ENCODE data around the gene PLPPR2. TPM values are rescaled to one million over a fixed set of nuclear protein-coding genes. Genes with fewer than 3 reads are reported as not detected.

The PLPPR2 gene
- total RNA-seq, 4 donors from 2014 or later = 10.0 to 30.6 (median 13.9) TPM

DNA sequence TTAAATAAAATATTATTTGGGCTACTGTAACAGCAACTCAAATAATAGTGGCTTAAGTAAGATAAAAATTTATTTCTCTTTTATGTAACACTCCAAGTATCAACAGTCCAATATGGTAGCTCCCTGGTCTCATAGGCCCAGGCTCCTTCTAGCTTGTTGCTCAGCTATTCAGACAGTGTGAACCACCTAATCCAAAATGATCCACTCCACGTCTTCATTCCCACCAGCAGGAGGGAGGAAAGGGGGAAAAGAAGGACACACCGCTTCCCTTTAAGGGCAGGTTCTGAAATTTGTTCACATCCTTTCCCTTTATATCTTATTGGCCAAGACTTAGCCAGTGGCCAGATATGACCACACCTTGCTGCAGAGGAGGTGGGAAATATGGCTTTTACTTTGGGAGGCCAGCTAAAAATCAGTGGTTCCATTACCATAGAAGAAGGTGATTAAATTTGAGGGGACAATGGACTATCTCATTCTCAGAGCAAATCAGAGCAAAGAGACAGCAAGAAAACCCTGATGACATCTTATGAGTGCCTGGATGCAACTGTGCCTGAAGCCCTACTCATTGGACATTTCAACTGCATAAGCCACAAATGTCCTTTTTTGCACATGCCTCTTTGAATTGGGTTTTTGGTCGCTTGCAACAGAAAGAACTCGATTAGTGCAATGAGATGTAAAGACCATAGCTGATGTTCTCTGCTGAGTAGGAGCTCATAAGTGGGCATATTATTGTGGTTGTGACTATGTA, 35.9 kb downstream of the PLPPR2 start:
- ATAC-seq (ENCODE audit: low FRiP score) (no peak), DNase-seq (ENCODE audit: low spot score) (no peak)
- TF ChIP-seq CTCF (IDR thresholded peaks at IDR 0.05) = no peak

DNA sequence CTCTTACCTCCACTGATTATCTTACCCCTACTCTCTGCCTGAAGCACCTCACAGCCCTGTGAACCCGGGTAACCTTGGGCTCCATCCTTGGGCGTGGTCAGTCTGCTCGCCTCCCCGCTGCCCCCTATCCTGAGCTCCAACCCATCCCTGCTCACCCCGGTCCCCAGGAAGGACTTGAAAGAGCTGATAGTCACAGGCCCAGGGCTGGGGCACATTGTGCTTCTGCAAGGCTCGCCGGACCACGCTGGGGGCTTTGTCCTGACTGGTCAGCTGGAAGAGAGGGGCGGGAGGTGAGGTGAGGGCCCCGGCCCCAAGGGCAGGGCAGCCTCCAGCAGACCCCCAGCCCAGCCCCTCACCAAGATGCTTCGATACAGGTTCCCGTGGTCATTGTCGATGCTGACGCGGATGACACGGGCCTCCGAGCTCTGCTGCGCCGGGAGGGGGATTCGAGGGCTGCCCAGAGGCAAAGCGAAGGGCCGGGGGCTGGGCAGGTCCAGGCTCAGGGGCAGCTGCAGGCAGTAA, 41.9 kb downstream of the PLPPR2 start:
- DNase-seq (ENCODE audit: low spot score) = no peak
- ATAC-seq (ENCODE audit: low FRiP score) = no peak

GRCh38 chr19:11399667-11400066, 44.4 kb downstream of the PLPPR2 start:
- no peak for ATAC-seq (ENCODE audit: low FRiP score)

More for the DNA sequence above, 41.9 kb downstream of the PLPPR2 start:
- TF ChIP-seq CTCF (IDR thresholded peaks at IDR 0.05) = no peak

DNA sequence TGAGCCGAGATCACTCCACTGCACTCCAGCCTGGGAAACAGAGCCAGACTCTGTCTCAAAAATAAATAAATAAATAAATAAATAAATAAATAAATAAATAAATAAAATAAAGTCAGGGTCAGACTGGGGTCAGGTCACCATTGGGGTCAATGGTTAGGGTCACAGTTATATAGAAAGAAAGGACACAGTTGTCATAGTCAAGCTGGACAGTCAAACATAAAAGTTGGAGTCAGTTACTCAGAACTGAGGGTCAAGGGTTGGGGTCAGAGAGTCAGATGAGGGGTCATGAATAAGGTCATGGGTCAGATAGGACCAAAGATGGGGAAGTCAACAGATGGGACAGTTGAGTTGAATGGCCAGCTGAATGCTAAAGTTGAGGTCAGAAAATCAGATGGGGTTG, 45.6 kb downstream of the PLPPR2 start:
- ATAC-seq (ENCODE audit: low FRiP score) = no peak

More at GRCh38 chr19:11399667-11400066, 44.4 kb downstream of the PLPPR2 start:
- DNase-seq (ENCODE audit: low spot score) = no peak
- TF ChIP-seq CTCF (IDR thresholded peaks at IDR 0.05) = no peak

GRCh38 chr19:11401808-11402543, 46.7 kb downstream of the PLPPR2 start:
- TF ChIP-seq CTCF (IDR thresholded peaks at IDR 0.05) = no peak
- ATAC-seq (ENCODE audit: low FRiP score) (no peak), DNase-seq (ENCODE audit: low spot score) (no peak)

More for the DNA sequence above, 45.6 kb downstream of the PLPPR2 start:
- no peak for DNase-seq (ENCODE audit: low spot score)
- TF ChIP-seq CTCF (IDR thresholded peaks at IDR 0.05) = no peak

- TF ChIP-seq CTCF (IDR thresholded peaks at IDR 0.05) = no peak
- ATAC-seq (ENCODE audit: low FRiP score) = no peak
- DNase-seq (ENCODE audit: low spot score) = no peak
Measured at GRCh38 chr19:11404588-11405222, 49.5 kb downstream of the PLPPR2 start.
